AML-193 (cell line): ENCODE data around the gene ETV4.

ENCODE experiments used
- DNase-seq, 2 experiments: peaks; one replicate each; lab custom pipeline; 2025; lab: John Stamatoyannopoulos, UW

The ETV4 gene

DNA sequence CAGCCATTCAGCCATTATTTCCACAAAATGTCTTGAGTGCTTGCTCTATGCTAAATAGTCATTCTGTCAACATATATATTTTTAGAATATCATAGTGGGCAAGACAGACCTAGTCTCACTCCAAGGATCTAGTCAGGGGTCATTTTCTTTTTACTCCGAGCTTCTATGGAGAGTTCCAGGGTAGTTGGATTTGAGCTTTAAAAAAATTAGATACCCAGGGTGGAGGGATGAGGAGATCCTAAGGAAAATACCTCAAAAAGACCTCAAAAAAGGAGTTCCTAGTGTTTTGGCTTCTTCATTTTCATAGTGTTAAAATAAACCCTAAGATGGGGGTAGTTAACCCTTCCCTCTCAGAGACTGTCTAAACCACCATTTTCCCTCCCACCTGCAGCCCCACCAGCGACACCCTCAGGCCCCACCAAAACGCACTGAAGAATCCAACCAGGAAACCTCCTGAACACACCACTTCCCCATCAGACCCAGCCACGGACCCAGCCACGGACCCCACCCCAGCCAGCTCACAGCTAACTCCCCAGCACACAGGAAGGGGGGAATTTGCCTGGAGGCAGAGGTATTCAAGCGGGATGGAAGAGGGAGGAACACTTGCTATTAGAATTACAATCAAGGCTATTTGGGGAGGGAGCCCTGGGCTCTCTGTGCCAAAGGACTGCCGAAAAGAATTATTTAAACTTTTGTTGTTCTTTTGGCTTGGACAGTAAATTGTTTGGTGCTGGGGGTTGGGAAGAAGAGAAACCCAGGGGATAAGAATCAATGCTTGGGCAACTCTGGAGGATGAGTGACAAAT is 2.2 kb downstream of the ETV4 start:
- no peak for DNase-seq

DNA sequence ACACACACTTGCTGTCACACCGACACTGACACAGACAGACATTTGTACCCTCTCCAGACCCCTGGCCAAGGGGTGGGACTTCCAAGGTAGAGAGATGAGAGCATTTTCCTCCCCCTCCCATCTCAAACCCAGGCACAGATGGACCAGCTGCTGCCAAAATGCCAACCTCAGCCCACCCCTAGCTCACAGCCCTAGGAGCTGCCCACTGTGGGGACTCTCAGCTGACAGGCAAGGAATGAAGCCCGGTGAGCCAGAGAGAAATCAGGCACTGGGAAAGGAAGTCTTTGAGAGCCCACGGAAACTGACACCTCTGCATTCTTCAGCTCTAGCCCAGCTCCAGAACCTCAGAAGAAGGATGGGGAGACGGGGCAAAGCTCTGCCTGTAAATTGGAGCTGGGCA is 2.8 kb downstream of the ETV4 start:
- DNase-seq, result no peak

DNA sequence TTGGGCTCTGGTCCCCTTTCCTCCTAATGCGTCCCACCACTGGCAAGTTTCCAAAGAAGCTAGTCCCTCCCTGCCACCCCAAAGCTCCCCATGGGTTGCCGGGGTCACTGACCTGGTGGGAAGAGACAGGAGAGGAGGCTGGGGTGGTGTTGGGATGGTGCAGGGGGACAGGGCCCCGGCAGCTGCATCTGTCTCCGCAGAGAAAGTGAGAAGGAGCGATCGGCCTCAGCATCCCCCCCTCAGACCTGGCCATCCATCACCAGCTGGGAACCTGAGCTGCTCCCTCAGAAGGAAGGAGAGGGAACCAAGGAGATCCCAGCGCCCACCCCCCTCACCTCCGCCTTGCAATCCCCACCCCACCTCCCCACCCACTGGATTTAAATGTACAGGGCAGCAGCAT is 3.3 kb downstream of the ETV4 start:
- no peak for DNase-seq

DNA sequence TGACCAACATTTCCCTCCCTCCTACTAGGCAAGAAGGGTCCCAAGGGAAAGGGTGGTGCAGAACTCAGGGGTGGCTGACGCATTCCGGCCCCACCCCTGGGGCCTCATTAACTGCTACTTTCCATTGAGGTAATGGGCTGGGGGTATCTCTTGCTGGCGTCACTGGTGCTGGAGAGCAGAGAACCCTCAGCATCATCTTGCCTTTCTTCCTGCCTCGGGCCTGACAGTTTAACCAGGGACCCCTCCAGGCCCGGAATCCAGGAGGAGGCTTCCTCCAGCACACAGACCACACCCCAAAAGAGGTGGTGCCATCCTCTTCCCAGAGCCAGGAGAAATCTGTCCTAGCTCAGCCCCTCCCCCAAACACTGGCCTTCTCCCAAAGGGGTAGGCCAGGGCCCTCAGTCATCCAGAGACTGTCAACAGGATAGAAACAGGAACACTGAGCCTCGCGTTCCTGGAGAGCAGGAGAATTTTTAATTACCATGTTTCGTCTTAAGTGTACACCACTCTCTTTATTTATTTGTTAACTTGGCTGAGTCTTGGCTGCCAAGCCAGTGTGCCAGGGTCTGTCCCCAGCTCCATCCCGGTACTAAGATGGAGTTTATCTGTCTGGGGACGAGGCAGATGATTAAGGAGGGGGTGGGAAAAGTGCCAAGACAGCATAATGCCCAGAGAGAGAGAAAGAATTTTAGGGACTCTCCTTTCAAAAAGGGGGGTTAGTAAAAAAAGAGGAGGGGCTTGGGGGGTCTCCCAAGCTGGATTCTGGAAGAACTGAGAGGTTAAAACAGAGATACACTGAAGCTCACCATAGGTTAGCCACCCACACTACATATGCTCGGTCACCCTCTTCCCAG is 5.1 kb downstream of the ETV4 start:
- no peak for DNase-seq

DNA sequence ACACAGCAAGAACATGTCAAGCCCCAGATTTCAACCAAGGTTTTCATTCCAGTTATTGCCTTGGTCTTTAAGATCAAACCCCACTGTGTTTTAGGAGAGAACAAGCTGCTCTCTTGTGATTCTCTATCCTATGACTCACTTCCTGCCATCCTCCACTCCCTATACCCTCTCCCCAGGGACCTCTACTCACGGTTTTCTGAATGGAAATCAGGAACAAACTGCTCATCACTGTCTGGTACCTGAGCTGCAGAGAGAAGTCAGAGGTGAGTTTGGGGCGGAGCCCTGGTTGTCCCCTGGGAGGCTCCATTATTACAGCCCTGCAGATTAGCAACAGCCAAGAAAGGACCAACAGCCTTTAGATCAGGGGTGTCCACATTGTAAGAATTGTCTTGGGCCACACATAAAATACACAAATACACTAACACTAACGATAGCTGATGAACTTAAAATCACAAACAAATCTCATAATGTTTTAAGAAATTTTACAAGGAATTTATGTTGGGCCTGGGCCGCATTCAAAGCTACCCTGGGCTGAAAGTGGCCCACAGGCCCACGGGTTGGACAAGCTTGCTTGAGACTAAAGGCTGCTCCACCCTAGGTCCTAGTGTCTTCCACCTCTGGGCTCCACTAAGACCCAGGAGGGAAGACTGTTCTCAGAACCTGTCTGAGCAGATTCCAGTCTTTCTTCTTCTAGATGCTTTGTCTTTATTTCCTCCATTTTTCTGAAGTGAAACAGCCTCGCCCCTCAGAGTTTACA is 9.7 kb downstream of the ETV4 start:
- DNase-seq, result no peak

DNA sequence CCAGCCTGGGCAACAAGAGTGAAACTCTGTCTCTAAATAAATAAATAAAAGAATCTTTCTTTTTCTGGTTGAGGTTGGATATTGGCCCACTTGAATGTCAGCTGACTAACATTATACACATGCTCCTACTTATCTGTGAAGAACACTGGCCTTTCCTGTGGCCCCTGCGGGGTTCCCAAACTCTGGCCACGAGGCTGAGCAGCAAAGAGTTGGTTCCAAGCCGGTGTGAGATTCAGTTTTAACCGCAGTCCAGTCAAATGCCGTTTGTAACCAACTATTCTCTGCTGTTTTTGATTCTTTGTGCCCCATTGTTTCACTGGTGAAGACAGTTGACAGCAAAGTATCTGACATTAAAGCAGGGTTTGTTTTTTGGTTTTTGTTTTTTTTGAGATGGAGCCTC is 11.2 kb downstream of the ETV4 start:
- DNase-seq, result no peak

DNA sequence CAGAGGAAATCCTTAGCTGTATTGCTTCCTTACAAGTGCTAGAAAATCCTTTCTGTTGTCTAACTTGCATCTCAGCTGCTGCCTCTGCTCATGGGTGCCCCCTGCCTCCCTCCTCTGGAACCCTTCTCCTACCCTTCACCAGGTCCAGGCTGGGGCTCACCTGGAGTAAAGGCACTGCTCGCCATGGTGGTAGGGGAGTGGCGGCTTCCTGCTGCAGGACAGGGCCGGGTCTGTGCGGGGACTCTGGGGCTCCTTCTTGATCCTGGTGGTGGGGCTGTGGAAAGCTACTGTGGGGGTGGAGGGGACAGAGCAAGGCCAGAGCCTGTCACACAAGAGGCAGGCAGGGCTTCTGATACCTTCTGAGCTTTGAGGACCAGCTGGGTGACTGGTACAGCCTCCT is 12.4 kb downstream of the ETV4 start:
- DNase-seq, result no peak

DNA sequence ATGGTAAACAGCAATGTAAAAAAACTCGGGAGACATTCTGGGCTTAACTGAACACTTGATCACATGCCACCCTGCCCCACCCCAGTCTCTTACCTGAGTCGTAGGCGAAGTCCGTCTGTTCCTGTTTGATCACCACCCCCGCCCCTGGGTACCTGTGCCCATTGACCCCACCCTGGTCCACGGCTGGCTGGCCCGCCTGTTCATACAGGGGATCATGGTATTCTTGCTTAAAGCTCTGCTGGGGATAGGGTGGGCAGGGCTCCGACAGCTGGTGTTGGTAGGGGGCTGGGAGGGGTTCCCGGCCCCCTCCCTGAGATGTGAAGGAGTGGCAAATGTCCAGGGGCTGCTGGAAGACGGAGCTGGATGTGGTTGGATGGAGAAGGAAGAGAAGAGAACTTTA is 13.6 kb downstream of the ETV4 start:
- no peak for DNase-seq

DNA sequence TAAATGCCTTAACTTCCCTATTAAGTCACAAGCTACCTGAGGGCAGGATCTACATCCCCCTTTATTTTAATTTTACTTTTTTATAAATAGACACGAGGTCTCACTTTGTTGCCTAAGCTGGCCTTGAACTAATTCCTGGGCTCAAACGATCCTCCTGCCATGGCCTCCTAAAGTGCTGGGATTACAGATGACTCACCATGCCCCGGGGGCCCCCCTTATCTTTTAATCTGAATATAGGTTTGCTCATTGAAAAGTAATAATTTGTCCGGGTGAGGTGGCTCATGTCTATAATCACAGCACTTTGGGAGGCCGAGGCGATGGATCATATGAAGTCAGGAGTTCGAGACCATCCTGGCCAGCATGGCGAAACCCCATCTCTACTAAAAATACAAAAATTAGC is 14.2 kb downstream of the ETV4 start:
- no peak for DNase-seq

DNA sequence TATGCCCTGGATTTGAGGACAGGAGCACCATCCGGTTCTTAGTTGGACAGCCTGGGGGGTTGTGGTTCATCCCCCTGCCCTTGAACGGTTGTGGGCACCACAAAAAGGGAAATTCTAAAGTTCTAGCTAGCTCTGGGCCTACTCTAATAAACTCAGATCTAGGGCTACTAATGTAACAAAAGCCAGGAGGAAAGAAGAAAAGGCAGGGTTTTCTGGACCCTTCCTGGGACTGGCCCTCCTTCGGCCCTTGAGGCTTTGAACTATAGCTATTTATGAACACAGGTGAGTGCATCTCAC is 15.1 kb downstream of the ETV4 start:
- DNase-seq, result no peak

DNA sequence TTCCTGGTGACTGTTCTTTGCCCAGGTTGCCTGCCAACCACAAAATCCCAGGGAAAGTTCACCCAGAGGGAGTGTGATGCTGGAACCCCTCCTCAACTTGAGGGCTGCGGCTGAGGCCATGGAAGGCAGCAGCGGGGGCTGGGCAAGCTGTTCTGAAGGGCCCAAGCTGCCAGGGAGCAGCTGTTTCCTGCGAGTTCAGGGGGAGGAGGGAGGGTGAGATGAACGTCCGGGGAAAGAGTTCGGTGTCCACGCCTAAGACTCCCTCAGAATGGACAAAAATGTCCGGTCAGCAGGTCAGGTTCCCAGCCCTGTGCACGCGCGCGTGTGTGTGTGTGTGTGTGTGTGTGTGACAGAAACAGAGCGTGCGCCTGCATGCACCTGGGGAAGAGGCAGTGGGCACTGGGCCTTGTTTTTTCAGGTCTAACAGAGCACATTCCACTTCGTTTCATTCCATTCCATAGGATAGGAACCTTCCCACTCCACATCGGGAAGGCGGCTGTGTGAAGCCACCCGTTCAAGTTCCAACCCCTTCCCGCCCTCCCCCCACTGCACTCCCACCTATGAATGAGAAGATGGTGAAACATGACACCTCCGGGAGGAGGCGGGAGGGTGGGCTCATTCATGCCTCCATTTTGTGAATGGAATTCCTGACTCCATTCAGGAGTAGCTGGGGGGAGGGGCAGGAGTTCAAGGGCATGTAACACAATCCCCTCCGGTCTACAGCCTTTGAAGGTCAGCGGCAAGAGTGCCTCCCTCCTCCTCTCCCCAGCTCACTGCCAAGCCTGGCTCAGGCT is 15.7 kb downstream of the ETV4 start:
- DNase-seq, result no peak

DNA sequence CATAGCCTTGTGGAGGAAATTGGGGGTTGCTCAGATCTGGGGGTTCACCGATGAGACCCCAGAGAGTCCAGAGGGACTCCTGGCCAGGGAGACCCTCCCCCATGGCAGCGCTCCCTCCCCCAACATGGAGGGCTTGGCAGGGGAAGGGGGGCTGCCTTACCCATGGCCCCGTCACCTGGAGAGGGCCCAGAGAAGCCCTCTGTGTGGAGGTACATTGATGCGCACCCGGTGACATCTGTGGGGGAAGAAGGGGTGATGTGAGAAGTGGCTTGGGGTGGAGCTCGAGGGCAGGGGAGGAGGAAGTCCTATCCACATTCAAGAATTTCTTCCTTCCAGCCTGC is 16.2 kb downstream of the ETV4 start:
- no peak for DNase-seq

DNA sequence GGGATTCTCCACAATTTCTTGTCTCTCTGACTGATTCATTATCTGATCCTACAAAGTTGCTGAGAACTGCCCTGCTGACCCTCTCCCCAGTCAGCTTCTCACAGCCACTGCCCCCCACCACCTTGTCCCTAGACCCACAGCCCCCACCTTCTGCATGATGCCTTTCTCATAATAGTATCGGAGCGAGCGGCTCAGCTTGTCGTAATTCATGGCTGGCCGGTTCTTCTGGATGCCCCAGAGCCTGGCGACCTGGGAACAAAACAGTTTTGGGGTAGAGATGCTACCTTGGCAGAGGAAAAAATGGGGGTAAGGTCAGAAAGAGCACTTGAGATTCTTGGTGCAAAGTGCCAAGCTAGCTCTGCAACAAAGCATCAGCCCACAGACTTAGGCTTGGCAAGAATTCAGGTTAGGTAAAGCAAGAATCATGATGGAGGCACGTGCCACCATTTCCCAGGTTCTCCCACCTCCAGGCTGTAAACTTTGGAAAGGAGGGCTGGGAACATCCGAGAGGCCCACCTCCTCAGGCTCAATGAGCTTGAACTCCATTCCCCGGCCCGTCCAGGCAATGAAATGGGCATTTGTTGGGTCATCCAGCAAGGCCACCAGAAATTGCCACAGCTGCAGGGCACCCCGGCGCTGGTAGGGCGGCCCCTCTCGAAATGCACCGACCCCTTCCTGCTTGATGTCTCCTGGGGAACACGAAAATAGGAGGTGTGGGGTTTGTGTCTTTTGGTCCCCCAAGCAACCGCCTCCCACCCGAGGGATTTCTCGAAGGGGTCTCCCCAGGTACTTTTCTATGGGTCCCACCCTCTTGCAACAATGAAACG is 16.9 kb downstream of the ETV4 start:
- no peak for DNase-seq

DNA sequence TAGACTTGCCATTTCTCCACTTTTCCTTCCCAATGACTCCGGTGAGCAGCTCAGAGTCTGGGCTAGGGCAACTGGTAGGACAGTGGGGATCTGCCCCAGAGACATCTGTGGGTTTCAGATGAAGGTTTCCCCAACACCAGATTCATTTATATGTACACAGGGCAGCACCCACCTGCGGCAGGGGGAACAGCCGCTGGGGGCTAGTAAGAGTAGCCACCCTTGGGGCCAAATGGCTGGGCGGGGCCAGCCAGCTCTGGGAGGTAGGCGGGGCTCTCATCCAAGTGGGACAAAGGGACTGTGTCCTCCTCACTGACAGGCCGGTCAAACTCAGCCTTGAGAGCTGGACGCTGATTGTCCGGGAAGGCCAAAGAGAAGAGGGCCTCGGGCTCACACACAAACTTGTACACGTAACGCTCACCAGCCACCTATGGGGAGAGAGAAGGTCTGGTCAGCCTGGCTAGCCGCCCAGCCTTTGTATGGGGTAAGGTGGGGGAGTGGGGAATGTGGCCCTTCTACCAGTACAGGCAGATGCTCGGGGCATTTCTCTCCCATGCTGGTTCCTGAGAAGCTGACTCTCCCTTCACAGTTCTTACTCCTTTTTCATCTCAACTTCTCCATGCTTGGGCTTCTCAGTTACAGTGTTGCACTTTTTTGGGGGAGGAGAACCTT is 17.7 kb downstream of the ETV4 start:
- no peak for DNase-seq

DNA sequence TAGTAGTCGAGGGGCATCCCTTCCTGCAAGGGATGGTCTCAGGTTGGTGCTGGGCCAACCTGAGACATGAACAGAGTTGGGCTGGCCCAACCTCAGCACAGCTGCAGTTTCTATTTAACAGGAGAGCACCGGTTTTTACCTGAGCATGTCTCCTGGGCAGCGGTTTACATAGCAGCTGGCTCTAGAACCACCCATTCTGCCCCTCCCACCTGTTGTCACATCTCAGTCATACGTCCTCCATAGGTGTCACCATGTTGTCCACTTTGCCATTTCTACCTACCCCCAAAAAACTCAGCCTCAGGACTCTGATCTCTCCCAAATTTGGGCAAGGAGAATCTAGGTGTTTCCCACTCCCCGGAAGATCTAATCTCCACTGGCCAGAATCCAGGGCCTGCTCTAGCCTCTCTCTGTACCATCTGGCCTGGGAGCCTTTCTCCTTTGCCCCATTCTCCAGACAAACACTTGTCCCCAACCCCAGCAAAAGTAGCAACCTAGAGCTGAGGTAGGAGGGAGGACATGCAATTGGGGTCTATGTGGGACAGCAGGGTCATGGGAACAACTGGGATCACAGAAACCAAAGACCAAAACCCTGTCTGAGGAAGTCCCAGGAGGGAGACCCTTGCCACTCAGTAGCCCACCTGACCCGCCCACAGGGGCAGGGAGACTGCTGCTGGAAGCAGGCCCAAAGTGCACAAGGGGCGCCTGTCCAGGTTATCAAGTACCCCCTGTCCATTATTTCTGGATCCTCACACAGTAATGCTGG is 19.1 kb downstream of the ETV4 start:
- DNase-seq, result no peak

DNA sequence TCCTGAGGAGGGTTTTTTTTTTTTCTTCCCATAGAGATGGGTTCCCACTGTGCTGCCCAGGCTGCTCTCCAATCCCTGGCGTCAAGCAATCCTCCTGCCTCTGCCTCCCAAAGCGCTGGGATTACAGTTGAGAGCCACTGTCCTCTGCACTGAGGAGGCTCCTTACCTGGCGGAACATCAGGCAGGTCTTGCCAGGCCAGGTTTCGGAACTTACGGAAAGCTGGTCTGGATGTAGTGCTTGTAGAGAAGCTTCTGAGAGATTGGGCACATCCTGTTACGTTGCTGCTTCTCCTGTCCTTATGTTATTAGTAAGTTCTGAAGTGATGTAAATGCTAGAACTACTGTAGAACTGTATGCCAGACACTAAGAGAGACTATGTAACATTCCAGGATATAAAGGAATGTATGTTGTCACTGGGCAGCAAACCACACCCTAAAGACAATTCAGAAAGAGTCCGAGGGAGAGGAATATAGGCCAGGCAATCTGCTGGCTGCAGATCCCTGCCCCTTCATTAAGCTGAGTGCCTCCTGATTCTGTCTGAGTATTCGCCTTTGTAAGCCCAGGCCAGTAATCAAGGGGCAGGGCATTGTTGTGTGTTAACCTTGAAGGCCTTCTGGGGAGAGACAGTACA is 21.1 kb downstream of the ETV4 start:
- no peak for DNase-seq

DNA sequence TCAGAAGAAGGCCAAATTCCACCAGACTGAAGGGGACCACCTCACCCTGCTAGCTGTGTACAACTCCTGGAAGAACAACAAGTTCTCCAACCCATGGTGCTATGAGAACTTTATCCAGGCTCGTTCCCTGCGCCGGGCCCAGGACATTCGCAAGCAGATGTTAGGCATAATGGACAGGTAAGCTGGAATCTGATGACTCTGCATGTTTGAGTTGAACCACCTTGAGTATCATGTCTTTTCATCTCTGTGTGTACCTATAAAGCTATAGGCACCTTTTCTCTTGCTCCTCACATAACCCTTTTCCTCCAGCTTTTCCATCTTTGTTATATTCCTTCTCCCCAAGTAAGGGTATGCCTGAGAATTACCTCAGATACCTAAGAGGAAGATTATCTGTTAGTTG is 24.8 kb downstream of the ETV4 start:
- DNase-seq, result no peak

DNA sequence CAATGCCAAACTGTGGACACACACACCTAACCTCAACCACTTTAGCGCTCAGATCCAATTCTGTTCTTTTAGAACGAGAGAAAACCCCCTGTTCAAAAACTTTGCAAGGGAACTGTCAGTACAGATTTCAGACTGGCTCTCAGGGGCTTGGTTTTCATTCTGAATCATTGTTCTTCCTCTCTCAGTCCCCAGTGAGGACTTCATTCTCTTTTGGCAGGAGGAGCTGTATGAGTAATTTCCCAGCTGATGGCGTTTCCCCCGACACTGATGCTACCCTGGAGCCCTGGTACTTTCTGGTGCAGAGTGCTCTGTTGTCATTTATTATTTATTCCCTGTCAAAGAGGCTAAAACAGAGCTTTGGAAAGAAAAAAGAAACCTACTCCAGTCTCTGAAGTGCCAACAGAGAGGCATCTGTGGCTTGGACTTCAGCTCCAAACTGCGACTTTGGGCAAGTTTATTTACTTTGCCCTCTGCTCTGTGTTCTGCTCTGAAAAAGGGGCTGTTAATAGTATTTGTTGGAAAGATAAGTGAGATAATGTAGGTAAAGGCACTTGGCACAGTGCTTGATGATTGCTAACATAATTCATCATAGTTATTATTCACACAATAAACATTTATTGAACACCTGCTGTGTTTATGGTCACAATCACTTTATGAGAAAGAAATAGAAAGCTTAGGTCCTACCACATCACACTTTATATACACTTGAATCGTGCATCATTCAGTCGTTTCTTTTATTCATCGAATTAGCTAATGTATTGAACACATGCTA is 28.3 kb downstream of the ETV4 start:
- DNase-seq, result no peak

DNA sequence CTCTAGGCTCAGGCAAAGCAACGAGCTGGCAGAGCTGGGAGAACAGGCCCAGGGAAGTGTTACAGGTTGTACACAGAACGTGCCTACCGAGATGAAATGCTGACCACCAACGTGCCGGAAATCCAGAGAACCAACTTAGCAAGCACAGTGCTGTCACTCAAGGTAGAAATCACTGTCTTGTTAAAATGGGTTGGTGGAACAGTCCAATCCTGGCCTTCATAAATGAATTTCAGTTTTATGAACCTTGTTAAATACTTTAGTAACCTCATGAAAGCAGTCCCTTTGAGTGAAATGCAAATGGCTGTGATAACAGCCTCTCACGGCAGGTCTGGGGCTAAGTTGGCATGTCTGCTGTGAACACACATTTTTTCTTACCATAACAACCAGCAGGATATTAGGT is 29.0 kb downstream of the ETV4 start:
- DNase-seq, result no peak
